Activated gamma-delta T cell (primary cell): ENCODE results near the gene CLSTN3.
"Not testable (repeated sequence)": the region's sequence is repeated elsewhere in the genome, so short reads cannot be mapped to it uniquely, and the experiment has no call there.

ENCODE experiments used
- DNase-seq: peaks from one replicate; lab custom pipeline; 2025; lab: John Stamatoyannopoulos, UW

The CLSTN3 gene

DNA sequence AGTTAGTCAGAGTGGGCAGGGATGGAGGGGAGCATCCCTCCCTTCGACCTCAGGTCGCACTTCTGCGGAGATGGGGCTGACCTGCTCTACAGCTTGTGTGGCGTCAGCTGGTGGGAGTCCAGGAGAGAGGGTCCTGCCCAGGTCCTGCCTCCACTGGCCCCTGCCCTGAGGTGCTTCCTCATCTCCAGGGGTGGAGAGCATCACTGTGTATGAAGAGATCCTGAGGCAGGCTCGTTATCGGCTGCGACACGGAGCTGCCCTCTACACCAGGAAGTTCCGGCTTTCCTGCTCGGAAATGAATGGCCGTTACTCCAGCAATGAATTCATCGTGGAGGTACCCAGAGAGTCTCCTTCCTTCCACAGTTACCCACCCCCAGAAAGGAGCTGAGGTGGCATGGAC is 20.2 kb downstream of the CLSTN3 start:
- no peak for DNase-seq

DNA sequence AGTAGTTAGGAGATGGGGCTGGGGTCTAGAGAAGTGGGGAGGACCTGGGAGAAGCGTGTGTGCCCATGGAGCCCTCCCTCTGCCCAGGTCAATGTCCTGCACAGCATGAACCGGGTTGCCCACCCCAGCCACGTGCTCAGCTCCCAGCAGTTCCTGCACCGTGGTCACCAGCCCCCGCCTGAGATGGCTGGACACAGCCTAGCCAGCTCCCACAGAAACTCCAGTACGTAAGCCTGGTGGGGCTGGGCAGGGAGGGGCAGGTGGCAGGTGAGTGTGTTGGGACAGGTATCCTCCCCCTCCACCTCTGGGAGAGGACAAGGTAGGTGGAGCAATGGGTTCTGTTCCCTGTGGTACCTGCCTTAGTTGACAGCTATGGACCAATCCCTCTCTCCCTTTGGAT is 20.7 kb downstream of the CLSTN3 start:
- DNase-seq = no peak

DNA sequence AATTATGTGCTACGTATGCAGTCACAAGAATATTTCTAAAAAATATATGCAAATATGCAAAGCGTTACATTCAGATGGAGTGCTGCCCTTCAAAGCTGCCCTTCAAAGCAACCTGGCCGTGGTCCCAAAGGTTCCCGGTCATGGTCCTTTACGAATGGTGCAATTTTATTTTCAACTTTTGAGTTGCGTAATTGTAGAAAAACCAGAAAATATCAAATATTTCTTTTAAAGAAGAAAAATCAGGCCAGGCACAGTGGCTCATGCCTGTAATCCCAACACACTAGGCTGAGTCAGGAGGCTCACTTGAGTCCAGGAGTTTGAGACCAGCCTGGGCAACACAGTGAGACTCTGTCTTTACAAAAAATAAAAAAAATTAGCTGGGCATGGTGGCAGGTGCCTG is 21.4 kb downstream of the CLSTN3 start:
- DNase-seq = no peak

DNA sequence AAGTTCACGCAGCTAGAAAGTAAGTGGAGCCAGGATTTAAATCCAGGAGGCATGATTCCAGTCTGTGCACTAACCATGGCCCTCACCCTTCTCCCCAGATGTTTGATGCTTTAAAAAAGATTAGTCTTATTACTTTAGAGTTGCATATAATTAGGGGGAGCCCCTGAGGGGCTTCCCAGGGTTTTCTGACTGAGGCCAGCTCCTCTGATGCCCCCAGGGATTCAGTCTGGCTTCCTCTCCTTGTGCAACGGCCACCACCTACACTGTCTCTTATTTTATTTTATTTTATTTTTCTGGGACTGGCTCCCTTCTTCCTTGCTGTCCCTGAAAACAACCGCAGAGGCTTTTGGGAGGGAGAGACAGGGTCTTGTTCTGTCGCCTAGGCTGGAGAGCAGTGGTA is 22.6 kb downstream of the CLSTN3 start:
- DNase-seq = no peak

DNA sequence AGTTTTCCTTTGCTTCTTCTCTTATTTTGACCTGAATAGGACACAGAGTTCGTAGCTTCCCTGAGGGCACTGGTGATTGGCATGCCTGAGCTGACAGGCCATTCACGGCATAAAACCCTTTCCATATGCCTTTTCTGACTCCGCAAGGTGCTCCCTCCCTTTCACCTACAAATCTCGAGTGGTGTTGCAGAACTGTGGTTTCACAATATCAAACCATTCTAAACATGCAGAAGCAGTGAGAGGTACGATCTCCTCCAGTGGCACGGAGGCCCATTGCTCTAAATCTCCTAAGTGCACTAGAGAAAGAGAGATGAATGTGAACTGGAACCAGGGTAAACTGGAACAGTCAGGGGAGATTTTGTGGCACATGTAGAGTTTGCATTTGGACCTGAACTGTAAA is 23.9 kb downstream of the CLSTN3 start:
- DNase-seq = no peak

DNA sequence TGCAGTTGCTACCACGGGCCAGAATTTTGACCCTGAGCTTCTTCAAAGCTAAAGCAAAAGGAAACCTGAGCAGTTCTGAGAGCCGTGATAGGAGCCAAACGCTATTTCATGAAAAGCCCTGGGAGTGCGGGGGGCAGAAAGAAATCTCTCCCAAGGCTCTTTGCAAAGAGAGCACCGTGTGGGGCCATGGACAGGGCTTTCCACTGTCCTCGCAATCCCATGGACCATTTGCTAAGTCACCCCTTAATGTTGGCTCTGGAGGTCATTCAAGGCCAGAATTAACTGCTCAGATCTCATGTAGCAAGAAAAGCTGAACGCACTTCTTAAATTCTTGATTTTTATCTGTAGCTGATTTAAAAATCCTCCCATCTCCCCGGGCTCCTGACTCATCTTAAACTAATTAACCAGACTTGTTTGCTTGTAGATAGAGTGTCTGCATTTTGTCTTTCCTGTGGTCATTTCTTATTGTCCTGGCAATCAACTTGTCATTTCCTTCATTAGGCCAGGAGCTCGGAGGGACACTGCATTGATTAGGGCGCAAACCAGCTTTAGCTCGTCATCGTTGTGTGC is 24.8 kb downstream of the CLSTN3 start:
- no peak for DNase-seq

DNA sequence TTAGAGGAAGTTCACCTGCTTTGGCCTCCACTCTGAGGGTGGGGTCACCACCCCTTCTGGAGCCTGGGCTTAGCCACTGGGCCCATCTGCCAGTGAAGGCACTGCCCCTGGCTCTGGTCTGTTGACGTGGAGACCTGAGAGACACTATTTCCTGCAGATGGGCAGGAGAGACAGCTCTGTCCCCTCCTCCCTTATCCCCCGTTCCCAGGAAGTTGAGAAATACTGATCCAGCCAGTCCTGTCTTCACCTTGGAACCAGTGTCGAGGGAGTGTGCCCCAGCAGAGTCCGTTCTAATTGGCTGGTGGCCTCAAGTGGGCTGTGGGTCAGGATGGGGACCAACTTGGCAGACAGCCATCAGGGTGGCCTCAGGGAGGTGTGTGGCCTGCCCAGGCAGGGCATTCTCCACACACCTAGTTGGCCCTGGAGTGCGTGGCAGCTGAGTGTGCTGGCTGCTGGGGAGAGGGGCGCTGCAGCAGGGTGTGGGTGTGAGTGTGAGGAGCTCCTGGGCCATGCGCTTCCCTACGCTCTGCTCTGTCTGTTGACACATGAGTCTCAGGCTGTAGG is 25.4 kb downstream of the CLSTN3 start:
- no peak for DNase-seq

DNA sequence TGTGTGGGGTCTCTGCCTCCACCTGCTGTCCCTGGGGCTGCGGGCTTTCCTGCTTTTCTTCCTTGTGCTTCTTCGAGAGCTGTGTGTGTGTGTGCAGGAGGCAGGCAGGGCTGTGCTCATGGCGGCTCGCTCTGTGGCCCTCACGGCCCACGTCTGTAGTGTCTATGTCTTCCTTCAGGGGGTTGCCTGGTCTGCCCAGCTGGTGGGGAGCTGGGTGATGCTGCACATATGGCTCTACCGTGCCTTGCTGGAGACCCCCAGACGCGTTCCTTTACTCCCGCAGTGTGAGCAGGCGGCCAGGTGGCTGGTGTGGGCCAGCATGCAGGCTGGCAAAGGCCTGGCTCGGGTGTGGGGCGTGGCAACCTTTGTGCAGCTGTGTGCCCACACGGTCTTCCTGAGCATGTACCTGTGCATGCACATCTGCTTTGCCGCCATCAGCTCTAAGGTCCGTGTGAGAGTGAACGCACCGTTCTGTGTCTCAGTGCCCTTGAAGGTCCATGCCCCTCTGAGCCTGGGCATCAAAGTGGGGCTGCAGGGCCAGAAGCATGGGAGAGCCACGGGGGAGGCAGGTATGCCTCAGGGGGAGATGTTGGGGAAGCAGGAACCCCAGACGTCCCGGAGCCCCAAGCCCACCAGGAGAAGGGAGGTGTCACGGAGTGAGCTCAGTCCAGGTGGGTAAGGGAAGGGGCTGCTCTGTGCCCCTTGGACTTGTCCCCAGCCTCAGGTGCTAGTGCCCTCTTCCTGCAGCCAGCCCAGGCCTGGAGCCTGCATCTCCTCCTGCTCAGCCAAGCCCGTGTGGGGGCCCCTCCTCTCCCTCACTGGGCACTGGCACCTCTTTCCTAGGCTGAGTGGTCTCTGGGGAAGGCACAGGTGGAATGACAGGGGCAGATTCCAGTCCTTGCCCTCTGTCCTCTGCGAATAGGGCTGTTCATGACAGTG is 26.4 kb downstream of the CLSTN3 start:
- no peak for DNase-seq

DNA sequence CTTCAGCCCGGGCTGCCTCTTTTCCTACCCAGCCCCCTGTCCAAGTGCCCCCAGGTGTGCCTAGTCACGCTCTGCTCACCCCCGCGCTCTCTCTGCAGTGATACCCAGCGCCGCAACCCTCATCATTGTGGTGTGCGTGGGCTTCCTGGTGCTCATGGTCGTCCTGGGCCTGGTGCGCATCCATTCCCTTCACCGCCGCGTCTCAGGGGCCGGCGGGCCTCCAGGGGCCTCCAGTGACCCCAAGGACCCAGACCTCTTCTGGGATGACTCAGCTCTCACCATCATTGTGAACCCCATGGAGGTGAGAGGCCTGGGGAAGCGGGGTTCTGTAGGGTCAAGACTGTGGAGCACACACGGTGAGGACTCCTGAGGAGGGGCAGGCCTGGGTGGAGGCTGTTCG is 27.2 kb downstream of the CLSTN3 start:
- DNase-seq = no peak

DNA sequence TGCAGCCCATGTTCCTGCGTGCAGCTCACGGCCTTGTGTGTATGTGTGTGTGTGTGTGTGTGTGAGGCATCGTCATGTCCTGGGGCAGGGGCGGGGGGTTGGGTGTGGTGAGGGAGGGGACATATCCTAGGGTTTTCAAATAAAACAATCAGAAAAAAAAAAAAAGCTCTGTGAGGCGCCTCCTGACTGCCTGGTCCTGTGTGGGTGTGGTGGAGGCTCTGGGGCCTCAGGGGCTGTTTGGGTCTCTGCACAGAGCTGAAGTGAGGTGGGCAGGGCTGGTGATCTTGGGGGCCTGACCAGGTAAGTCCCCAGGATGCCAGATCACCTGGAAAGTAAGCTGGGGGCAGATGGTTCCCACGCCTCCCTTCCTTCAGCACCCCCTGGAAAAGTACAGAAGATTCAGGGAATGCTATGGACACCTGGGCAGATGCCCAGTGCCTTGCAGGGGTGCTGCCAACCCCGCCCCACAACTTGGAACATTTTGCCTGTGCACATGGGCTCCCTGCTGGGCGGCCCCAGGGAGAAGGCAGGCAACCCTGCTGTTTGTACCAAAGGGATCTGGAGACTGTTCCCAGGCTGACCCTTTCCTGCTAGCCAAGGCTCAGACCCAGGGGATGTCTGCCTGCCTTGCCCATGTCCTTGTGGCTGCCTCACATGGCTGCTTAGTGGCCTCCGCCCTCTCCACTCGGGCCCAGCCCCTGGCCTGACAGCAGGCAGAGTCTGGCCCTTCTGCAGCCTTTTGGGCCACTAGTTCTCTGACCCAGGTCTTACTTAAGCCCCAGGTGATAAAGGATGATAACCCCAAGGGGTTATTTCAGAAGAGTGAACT is 28.8 kb downstream of the CLSTN3 start:
- no peak for DNase-seq

DNA sequence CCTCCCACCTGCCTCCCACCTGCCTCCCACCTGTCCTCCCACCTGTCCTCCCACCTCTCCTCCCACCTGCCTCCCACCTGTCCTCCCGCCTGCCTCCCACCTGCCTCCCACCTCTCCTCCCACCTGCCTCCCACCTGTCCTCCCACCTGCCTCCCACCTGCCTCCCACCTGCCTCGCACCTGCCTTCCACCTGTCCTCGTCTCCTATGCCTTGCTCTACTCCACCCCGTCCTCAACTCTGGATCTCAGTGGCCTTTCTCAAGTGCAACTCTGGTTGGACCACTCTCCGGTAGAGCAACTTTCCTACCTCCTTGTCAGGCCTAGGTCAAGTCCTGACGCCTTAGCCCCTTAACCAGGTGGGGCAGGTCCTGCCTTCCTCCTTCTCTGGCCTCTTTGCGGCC is 30.0 kb downstream of the CLSTN3 start:
- DNase-seq = no peak

DNA sequence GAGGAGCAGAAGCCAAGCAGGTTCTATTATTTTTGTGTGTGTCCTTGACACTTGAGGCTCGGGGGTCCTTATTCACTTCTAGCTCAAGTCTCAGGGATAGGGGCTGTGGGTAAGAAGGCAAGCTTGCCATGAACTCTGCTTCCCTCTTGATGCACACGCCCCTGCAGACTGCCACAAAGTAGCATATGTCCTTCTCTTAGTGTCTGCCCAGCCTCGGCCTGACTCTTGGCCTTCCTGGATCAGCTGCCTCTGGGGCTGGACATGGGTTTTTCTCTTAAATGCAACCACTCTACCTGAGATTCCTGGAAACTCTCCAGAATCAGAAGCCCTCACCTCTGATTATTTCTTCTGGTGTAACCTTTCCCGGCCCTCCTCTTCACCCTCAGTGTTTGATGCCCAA is 31.2 kb downstream of the CLSTN3 start:
- DNase-seq = no peak

DNA sequence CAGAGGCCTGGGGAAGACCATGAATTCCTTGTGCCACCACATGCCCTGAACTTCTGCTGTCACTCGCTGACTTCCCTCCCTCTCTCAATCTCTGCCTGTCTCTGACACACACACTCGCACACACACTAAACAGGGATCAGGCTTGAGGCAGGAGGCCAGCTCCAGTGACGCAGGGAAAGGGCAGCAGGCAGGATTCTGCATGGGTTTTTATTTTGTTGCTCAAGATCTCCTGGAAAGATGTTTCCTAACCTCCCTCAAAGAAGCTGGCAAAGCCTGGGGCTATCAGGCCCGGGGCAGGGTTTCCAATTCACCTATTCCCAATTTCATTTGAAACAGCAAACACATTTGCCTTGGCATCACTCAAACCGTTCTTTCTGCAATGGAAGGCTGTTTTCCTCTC is 31.6 kb downstream of the CLSTN3 start:
- no peak for DNase-seq

DNA sequence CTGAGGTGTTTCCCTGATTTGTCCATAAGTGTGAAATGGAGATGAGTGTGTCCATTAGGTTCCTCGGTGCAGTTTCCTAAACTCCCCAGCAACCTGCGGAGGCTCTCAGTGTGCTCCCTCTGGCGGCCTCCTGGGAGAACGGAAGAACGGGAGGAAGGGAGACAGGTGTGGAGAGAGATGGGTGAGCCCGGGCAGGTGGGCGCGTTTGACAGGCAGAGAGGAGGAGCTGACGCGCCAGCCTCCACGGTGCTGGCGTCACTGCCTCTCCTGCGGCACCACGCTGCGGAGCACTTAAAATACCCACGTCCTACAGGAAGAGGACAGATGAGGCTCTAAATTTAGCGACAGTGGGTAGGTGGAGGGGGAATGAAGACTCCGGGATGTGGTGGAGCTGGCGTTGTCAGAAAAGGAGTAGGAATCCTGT is 32.5 kb downstream of the CLSTN3 start:
- no peak for DNase-seq

DNA sequence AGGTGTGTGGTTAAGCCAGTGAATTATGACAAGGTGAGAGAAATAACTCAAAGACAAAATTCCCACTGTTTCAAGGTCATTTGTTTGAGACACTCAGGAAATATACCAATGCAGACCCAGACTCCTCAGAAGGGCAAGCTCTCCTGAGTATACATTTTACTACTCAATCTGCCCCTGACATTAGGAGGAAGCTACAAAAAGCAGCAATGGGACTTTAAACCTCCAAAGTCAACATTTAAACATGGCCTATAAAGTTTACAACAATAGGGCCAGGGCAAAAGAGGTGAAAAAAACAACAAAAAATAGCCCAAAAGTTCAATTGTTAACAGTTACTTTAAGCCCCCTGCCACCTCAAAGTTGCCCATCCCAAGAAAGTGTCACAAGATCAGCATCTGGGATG is 39.8 kb downstream of the CLSTN3 start:
- no peak for DNase-seq

DNA sequence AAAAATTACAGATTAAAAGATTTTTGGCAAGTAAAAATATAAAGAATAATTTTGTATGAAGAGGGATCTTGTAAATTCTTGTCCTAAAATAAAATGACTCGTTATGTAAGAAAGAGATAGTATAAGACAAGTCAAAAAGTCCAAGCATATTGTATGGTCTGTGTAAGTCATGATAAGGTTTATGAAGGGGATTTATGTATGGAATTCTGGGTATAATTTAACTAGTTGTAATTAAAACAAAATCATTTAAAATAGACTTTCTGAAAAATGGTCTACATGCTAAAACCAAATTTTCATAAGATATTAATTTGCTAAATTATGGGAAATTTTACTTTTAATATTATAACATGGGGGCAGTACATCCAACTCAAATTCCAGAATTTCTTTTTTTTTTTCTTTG is 41.7 kb downstream of the CLSTN3 start:
- no peak for DNase-seq

DNA sequence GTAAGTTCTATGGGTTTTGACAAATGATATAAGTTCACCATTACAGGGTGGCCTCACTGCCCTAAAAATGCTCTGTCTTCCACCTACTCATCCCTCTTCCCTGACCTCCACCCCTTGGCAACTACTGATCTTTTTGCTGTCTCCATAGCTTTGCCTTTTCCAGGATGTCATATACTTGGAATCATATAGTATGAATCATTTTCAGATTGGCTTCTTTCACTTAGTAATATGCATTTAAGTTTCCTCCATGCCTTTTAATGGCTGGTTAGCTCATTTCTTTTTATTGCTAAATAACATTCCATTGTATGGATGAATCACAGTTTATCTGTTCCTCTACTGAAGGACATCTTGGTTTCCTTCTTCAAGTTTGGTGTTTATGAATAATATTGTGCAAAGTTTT is 45.3 kb downstream of the CLSTN3 start:
- no peak for DNase-seq

DNA sequence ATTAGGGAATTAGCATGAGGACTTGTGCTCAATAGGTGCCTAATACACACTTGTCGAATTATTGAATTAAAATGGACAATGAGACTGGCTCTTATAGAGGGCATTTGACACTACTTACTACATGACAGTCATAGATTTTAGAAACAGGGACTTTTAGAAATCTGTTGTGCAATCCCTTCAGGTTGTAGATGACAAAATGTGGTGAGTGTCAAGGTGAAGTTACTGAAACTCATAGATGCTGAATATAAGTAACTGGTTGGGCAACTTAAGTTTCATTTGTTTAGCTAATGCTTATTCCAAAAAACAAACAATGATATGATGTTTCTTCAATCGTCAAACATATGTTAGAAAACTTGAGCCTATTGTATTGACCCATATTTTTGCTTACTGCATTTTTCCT is 46.4 kb downstream of the CLSTN3 start:
- no peak for DNase-seq

DNA sequence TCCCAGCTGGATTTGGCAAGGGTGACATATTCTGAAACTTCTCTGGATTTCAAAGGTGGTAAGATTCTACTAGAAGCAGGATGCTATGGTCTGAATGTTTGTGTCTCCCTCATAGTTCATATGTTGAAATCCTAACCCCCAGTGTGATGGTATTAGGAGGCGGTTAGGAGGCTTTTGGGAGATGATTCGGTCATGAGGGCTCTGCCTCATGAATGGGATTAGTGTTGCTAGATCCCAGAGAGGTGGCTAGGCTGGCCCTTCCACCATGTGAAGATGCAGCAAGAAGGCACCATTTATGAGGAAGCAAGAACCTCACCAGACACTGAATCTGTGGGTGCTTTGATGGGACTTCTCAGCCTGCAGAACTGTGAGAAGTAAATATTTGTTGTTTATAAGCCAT is 48.3 kb downstream of the CLSTN3 start:
- no peak for DNase-seq

DNA sequence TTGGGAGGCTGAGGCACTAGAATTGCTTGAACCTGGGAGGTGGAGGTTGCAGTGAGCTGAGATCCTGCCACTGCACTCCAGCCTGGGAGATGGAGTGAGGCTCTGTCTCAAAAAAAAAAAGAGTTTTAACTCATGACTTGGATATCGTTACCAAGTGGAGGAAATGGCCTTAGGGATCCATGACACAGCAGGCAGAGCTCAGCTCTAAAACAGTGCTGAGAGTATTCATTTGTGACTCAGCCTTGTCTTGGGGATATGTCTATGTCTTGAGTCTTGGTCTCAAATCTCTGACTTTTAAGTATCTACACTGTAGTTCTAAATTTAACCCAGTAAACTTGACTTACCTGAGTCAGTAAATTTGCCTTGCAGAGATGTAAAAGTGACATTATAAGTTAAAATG is 50.5 kb downstream of the CLSTN3 start:
- DNase-seq = no peak

DNA sequence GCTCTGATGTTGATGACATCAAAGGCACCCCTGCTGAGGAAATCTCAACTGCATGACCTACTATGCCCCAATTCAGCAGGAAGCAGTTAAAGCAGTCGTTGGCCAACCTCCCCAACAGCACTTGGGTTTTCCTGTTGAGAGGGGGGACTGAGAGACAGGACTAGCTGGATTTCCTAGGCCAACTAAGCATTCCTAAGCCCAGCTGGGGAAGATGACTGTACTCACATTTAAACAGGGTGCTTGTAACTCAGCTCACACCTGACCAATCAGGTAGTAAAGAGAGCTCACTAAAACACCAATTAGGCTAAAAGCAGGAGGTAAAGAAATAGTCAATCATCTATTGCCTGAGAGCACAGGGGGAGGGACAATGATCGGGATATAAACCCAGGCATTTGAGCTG is 55.9 kb downstream of the CLSTN3 start:
- DNase-seq = not testable (repeated sequence)
